ENCODE results near the gene RAMACL.

GRCh38 chr6:166604328-166604727 lies 17.9 kb upstream of the RAMACL start:
- TF ChIP-seq, protein P1, sequence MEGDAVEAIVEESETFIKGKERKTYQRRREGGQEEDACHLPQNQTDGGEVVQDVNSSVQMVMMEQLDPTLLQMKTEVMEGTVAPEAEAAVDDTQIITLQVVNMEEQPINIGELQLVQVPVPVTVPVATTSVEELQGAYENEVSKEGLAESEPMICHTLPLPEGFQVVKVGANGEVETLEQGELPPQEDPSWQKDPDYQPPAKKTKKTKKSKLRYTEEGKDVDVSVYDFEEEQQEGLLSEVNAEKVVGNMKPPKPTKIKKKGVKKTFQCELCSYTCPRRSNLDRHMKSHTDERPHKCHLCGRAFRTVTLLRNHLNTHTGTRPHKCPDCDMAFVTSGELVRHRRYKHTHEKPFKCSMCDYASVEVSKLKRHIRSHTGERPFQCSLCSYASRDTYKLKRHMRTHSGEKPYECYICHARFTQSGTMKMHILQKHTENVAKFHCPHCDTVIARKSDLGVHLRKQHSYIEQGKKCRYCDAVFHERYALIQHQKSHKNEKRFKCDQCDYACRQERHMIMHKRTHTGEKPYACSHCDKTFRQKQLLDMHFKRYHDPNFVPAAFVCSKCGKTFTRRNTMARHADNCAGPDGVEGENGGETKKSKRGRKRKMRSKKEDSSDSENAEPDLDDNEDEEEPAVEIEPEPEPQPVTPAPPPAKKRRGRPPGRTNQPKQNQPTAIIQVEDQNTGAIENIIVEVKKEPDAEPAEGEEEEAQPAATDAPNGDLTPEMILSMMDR (tag by site-specific recombination; IDR thresholded peaks at IDR 0.05): no peak
- TF ChIP-seq ZBTB1 (tag by site-specific recombination; IDR thresholded peaks at IDR 0.05) (no peak), ZNF501 (tag by site-specific recombination; IDR thresholded peaks at IDR 0.05) (no peak), ZNF274 (IDR thresholded peaks at IDR 0.05; ENCODE audit: low read length) (no peak), ZNF274 (tag by site-specific recombination; IDR thresholded peaks at IDR 0.05; ENCODE audit: borderline replicate concordance) (no peak), ZNF366 (tag by site-specific recombination; conservative IDR thresholded peaks at IDR 0.05) (no peak), ZFP41 (tag by site-specific recombination; IDR thresholded peaks at IDR 0.05; ENCODE audit: borderline replicate concordance) (no peak), ZNF600 (tag by site-specific recombination; IDR thresholded peaks at IDR 0.05) (no peak), SALL2 (tag by site-specific recombination; IDR thresholded peaks at IDR 0.05; ENCODE audit: borderline replicate concordance) (no peak), REST (tag by site-specific recombination; IDR thresholded peaks at IDR 0.05) (no peak), MZF1 (tag by site-specific recombination; IDR thresholded peaks at IDR 0.05; ENCODE audit: borderline replicate concordance) (no peak)
- TF ChIP-seq, protein P2, sequence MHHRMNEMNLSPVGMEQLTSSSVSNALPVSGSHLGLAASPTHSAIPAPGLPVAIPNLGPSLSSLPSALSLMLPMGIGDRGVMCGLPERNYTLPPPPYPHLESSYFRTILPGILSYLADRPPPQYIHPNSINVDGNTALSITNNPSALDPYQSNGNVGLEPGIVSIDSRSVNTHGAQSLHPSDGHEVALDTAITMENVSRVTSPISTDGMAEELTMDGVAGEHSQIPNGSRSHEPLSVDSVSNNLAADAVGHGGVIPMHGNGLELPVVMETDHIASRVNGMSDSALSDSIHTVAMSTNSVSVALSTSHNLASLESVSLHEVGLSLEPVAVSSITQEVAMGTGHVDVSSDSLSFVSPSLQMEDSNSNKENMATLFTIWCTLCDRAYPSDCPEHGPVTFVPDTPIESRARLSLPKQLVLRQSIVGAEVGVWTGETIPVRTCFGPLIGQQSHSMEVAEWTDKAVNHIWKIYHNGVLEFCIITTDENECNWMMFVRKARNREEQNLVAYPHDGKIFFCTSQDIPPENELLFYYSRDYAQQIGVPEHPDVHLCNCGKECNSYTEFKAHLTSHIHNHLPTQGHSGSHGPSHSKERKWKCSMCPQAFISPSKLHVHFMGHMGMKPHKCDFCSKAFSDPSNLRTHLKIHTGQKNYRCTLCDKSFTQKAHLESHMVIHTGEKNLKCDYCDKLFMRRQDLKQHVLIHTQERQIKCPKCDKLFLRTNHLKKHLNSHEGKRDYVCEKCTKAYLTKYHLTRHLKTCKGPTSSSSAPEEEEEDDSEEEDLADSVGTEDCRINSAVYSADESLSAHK (tag by site-specific recombination; IDR thresholded peaks at IDR 0.05): no peak
- TF ChIP-seq, protein P3, sequence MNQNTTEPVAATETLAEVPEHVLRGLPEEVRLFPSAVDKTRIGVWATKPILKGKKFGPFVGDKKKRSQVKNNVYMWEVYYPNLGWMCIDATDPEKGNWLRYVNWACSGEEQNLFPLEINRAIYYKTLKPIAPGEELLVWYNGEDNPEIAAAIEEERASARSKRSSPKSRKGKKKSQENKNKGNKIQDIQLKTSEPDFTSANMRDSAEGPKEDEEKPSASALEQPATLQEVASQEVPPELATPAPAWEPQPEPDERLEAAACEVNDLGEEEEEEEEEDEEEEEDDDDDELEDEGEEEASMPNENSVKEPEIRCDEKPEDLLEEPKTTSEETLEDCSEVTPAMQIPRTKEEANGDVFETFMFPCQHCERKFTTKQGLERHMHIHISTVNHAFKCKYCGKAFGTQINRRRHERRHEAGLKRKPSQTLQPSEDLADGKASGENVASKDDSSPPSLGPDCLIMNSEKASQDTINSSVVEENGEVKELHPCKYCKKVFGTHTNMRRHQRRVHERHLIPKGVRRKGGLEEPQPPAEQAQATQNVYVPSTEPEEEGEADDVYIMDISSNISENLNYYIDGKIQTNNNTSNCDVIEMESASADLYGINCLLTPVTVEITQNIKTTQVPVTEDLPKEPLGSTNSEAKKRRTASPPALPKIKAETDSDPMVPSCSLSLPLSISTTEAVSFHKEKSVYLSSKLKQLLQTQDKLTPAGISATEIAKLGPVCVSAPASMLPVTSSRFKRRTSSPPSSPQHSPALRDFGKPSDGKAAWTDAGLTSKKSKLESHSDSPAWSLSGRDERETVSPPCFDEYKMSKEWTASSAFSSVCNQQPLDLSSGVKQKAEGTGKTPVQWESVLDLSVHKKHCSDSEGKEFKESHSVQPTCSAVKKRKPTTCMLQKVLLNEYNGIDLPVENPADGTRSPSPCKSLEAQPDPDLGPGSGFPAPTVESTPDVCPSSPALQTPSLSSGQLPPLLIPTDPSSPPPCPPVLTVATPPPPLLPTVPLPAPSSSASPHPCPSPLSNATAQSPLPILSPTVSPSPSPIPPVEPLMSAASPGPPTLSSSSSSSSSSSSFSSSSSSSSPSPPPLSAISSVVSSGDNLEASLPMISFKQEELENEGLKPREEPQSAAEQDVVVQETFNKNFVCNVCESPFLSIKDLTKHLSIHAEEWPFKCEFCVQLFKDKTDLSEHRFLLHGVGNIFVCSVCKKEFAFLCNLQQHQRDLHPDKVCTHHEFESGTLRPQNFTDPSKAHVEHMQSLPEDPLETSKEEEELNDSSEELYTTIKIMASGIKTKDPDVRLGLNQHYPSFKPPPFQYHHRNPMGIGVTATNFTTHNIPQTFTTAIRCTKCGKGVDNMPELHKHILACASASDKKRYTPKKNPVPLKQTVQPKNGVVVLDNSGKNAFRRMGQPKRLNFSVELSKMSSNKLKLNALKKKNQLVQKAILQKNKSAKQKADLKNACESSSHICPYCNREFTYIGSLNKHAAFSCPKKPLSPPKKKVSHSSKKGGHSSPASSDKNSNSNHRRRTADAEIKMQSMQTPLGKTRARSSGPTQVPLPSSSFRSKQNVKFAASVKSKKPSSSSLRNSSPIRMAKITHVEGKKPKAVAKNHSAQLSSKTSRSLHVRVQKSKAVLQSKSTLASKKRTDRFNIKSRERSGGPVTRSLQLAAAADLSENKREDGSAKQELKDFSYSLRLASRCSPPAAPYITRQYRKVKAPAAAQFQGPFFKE (tag by site-specific recombination; IDR thresholded peaks at IDR 0.05; ENCODE audit: borderline replicate concordance): no peak
